ENCODE results near the gene ABCD1.
"Not testable (repeated sequence)": the region's sequence is repeated elsewhere in the genome, so short reads cannot be mapped to it uniquely, and the experiment has no call there.

The ABCD1 gene

DNA sequence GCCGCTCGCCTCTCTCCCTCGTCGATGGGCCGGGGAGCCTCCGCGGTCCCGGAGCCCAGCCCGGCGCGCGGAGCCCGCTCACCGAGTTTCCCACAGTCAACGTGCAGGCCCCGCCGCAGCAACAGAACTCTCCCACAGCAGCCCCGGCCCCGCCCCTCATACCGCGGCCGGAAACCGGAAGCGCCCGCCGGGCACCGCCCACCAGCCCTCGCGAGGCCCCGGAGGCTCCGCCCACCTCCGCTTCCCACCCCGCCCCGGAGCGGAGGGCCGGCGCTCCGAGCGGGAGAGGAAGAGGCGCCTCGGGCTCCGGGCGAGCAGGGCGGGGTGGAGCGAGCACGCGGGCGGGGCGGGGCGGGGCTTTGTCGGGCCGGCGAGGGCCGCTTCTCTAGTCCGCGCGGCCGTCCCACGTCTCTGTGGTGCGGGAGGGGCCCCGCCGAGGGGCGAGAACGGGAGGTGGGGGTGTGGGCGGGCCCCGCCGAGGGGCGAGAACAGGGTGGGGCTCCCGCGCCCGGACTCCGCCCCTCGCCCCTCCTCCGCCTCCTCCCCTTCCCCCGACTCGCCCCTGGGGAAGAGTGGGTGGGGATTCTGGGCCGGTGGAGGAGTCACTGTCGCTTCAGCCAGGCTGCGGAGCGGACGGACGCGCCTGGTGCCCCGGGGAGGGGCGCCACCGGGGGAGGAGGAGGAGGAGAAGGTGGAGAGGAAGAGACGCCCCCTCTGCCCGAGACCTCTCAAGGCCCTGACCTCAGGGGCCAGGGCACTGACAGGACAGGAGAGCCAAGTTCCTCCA is at the start of gene ABCD1, which contains the start of gene BCAP31:
ABCD1 (plus strand) TSS at position 605 of the 787 bp plus-strand sequence. CDS start 411 bp downstream, outside the sequence.
BCAP31 (minus strand) TSS at position 136 of the 787 bp plus-strand sequence. CDS start 1,143 bp downstream, outside the sequence.
- DNase-seq (ENCODE audit: low spot score): peak; percentile 92

DNA sequence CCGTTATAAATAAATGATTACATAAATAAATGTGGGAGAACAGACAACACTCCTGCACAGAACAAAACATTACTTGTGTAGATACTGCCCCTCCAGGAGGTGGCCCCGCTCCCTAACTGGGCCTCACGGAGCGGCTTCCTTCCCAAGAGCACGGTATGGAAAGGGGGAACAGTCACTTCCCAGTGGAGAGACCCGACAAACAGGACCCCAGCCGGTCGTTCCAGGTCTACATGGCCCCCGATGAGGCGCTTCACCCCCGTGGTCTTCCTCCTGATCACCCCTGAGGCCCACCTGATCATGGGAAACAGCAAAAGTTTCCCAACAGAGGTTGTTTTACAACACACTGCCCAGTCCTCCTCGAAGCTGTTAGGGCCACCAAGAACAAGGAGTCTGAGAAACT is 43.5 kb upstream of the ABCD1 start:
- no peak for DNase-seq (ENCODE audit: low spot score)

GRCh38 chrX:153683486-153683885 is 41.2 kb upstream of the ABCD1 start:
- not testable (repeated sequence) for DNase-seq (ENCODE audit: low spot score)

DNA sequence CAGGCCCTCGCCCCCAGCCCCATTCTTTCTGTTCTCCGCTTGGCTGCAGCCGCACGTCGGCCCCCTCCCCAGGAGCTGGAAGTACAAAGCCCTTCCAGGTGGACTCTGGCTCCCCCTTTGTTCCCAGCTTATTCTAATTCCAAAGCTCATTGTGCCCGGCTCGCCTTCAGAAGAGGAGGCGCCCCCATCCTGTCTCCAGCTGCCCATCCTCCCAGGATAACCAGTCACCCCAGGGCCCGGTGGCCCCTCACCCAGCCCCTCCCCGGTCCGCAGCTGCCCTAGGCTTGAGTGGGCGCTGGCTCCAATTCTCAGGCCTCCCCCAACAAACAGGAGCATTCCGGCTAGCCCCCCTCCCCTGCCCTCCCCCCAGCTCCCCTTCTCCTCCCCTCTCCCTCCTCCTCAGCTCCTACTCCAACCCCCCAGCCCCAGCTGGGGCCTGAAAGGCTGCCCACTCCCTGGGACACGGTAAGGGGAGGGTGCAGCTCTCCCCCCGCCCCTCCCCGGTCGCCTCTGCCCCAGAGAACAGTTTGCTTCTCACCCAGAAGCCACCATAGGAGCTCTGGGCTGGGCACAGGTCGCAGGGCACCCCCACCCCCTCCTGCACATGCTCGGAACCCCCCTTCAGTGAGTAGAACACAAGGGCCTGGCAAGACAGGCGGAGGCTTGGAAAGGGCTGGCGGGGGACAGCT is 40.0 kb upstream of the ABCD1 start:
- peak; percentile 25 for DNase-seq (ENCODE audit: low spot score)

GRCh38 chrX:153685156-153685536 is 39.5 kb upstream of the ABCD1 start:
- peak; percentile 28 for DNase-seq (ENCODE audit: low spot score)

DNA sequence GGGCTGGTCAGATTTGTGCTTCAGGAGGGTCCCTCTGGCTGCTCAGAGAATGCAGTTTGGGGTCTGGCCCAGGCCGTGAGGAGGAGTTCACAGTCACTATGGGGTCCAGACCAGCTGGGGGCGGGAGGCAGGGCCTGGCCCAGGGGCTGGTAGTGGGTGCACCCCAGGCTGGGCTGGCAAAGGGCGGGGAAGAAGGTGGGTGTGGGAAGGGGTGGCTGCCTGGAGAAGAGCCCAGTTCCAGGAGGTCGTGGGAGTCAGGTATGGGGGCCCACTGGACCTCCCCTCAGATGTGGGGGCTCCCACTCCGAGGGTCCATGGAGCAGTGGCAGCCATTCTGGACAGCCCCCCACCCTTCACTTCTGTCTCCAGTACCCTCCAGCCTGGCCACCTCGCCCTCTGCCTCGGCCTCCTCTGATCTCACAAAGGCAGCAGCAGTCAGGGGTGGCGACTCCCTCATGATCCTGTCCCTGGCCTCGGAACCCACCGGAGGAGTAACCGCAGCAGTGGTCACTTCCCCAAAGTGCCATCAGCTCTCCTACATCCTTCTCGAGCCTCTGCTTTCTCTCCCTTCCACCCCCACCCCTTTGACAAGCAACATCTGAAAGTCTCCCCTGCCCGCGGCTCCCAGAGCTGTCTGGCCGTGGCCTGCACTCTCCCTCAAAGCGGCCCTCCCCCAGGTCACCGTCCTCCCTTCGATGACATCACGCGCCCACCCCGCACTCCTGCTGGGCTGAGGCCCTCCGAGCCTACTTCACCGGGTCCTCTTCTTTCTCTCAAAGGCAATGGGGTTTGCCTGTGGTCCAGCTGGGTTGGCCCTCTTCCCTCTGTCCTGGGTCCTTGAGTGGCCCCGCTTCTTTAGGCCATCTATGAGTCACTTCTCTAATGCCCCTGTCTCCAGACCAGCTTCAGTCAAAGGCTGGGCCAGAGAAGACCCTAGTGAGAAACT is 38.6 kb upstream of the ABCD1 start:
- DNase-seq (ENCODE audit: low spot score): peak; percentile 30

DNA sequence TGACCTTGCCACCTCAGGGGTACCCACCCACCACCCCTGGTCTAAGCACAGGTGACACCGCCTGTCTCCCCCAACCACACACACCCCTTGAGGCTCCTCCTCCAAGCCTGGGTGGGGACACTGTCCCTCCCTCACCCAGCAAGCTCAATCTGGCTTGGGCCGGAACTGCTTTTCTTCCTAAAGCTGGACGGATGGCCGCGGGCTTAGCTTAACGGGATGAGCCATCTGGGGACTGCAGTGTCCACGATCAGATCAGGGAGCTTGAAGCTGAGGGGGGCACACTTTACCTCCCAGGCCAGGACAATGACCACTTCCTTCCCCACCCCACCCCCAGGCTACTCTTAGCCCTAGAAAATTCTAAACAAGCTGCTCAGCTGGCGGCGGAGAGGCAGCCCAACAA is 37.9 kb upstream of the ABCD1 start:
- DNase-seq (ENCODE audit: low spot score): no peak

GRCh38 chrX:153687121-153688039 is 37.3 kb upstream of the ABCD1 start, which contains the start of gene SLC6A8:
Gene SLC6A8 (plus strand): TSS chrX:153687926. CDS start chrX:153688575, 649 bp downstream.
- peak; percentile 83 for DNase-seq (ENCODE audit: low spot score)

DNA sequence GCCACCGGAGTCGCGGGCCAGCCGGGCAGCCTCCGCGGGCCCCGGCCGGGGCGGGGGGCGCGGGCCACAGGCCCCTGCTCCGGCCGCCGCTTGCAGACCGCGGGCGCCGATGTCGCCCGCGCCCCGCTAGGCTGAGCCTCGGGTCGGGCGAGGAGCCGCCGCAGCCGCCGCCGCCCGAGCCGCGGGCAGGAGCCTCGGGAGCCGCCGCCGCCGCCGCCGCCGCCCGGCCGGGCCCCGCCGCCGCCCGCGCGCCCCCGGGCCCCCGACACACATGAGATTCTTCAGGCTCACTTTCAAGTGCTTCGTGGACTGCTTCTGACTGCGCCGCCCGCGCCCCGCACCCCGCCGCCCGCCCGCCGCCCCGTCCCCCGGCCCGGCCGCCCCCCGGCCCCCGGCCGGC is 36.6 kb upstream of the ABCD1 start:
- no peak for DNase-seq (ENCODE audit: low spot score)

GRCh38 chrX:153688506-153688905 is 36.1 kb upstream of the ABCD1 start:
- no peak for DNase-seq (ENCODE audit: low spot score)

DNA sequence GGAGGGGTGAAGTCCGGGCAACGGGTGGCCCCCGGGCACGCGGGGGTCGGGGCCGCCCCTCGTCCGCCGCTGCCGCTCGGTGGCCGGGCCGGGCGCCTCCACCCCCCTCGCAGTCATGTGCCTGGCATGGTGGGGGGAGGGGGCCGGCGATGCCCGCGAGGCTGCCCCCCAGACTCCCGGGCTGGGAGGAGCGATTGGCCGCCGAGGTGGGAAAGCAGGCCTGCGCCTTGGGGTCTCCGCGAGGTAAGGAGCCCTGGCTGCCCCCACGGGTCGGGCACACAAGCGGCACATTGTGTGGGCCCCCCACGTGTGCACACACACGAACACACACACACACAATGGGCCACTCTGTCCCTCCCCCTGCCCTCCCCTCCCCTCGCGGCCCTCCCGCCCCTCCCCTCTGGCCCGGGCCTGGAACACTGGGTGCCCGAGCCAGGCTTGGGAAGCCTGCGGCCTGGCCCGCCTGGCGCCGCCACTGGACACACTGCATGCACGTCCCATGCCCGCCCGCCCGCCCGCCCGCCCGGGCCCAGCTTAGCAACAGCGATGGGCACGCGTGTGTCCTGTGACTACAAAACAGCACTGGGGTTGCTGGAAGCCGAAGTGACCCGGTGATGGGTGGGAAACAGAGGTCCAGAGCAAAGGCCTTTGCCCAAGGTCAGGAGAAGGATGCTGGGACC is 35.6 kb upstream of the ABCD1 start:
- DNase-seq (ENCODE audit: low spot score): no peak

- DNase-seq (ENCODE audit: low spot score): no peak
Observed at GRCh38 chrX:153689654-153690465, 34.8 kb upstream of the ABCD1 start.

DNA sequence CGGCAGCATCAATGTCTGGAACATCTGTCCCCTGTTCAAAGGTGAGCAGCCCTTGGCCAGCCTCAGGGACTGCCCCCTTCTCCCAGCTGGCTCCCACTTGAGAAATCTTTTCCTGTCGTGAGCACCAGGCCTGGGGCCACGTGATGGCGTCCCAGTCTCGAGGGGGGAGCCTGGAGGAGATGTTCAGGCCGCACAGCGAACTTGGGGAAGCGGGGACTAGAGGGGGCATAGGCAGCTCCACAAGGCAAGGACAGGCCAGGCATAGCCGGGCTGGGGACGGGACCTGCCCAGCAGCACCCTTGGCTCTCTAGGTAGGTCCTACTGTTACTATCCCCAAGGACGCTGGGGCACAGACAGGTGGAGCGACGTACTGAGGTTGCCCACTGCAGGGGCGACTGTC is 34.2 kb upstream of the ABCD1 start:
- DNase-seq (ENCODE audit: low spot score): no peak

DNA sequence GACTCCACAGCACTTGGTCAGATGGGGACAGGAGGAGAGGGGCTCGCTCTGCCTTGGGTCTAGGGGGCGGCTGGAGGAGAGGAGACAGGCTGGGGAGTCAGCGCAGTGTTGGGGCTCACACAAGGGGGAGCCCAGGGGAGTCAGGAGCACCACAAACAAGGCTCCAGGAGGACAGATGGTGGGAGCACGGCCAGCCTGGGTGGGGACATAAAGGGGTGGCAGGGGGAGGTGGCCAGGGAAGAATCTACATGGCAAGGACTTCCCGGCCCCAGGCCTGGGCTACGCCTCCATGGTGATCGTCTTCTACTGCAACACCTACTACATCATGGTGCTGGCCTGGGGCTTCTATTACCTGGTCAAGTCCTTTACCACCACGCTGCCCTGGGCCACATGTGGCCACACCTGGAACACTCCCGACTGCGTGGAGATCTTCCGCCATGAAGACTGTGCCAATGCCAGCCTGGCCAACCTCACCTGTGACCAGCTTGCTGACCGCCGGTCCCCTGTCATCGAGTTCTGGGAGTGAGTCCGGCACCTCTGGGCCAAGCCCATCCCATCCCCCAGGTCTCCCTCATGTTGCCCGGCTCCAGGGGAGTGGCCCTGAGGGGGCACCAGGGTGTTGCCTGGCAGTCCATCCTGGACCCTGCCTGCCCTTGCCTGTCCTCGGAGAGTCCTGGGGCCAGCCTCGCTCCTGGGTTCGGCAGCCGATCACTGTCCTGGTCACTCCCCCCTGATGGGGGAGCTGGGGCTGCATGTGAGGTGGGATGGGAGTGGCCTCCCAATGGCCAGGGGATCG is 33.4 kb upstream of the ABCD1 start:
- not testable (repeated sequence) for DNase-seq (ENCODE audit: low spot score)

GRCh38 chrX:153692003-153692402 is 32.7 kb upstream of the ABCD1 start:
- no peak for DNase-seq (ENCODE audit: low spot score)

- no peak for DNase-seq (ENCODE audit: low spot score)
Observed at GRCh38 chrX:153692611-153693156, 32.0 kb upstream of the ABCD1 start.

DNA sequence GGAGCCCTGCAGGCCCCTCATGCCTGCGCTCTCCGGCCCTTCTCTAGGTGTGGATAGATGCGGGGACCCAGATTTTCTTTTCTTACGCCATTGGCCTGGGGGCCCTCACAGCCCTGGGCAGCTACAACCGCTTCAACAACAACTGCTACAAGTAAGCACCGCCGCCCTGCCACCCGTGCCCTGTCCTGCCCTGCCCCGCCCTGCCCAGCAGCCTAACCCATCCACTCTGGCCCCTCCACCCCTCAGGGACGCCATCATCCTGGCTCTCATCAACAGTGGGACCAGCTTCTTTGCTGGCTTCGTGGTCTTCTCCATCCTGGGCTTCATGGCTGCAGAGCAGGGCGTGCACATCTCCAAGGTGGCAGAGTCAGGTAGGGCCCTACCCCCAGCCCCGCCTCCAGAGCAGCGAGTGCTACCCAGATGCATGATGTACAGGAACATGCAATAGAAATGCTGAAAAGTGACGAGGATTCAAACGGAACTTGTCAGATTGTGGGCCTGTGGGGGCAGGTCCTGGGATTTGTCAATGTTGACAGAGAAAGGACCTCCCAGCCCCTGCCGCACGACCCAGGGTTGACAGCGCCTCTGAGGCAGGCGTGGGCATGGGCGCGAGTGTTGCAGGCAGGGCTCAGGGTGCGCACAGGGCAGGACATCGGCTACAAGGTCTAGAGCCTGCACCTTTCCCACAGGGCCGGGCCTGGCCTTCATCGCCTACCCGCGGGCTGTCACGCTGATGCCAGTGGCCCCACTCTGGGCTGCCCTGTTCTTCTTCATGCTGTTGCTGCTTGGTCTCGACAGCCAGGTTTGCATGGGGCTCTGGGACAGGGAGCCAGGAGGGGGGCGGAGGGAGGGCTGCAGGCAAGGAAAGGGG is 31.2 kb upstream of the ABCD1 start:
- DNase-seq (ENCODE audit: low spot score): no peak

Measured in left forelimb (tissue), 1 donor.